Measurements from ENCODE around the gene METRN.

Gene METRN

DNA sequence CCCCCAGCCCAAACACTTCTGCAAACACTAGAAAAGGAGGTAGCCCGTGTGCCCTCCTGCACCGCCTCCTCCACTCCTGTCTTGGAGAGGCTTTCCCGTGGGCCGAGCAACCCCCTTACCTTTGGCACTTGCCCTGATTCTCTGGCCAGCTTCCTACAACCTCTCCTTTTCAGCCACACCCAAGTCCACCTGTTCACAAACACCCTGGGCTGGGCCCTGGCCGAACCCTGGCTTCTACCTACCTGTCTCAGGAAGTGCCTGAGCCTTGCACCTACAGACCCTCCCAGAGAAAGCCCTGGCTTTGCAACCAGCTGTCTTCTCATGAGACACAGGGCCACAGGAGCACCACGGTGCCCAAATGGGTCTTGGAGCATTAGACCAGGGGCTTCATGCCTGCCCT is 4.0 kb downstream of the METRN start:
- in situ Hi-C loops (cut with HindIII; ENCODE audit: low pct_ligation_motif_present, low pct_unique_long_range_greater_than_20kb, low sequenced_read_pairs) = no loop called here
- DNase-seq = no peak

DNA sequence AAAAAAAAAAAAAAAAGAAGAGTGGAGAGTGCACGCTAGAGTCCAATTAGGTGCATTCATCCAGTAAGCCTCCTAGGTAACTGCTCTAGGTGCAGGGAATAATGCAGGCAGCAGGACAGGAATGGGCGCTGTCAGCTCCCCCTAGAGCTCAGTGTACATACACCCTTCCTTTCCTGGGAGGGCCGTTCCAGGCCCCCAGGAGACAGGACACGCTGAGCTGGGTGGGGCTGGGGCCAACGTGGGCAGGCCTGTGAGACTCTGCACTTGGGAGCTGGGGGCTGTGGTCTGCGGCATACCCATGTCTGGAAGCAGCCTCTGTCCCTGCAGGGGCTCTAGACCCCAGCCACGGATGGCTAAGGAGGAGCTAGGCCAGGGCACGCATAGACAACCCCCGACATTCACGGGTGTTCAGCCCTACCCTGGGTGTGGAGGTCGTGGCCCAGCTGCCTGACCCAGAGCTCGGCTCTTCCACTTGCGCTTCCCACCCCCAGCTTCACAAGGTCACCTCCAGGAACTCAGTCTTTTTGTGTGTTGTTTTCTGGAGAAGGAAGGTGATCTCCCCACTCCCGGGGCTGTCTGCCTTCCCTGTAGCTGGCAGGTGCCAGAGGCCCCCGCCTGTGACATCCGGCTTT is 5.0 kb downstream of the METRN start:
- peak; percentile 72 for DNase-seq
- in situ Hi-C loops (cut with HindIII; ENCODE audit: low pct_ligation_motif_present, low pct_unique_long_range_greater_than_20kb, low sequenced_read_pairs) = no loop called here

DNA sequence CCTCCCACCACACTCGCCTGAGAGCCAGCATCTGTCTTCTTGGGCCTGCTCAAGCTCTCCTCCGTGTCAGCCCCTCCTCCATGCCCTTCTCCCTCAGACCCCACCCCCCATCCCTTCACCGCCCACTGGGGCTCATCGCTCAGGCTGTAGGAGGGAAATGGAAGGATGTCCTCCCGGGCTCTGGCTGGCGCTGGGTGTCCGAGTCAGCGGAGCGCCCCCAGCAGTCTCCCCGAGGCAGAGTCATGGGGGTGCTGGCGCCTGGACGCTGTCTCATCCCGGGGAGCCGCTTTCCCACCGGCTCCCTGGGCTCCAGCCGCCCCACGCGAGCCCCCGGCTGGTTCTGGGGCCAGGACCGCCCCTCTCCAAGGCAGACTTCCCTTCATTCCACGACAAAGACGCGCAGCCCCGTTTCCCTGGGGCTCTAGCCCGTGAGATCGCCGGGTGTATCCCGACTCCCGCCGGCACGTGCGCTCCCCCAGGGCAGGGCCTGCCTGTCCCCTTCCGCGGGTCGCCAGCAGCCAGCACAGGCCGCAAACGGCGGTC is 5.6 kb downstream of the METRN start:
- in situ Hi-C loops (cut with HindIII; ENCODE audit: low pct_ligation_motif_present, low pct_unique_long_range_greater_than_20kb, low sequenced_read_pairs) = no loop called here
- peak; percentile 93 for DNase-seq

DNA sequence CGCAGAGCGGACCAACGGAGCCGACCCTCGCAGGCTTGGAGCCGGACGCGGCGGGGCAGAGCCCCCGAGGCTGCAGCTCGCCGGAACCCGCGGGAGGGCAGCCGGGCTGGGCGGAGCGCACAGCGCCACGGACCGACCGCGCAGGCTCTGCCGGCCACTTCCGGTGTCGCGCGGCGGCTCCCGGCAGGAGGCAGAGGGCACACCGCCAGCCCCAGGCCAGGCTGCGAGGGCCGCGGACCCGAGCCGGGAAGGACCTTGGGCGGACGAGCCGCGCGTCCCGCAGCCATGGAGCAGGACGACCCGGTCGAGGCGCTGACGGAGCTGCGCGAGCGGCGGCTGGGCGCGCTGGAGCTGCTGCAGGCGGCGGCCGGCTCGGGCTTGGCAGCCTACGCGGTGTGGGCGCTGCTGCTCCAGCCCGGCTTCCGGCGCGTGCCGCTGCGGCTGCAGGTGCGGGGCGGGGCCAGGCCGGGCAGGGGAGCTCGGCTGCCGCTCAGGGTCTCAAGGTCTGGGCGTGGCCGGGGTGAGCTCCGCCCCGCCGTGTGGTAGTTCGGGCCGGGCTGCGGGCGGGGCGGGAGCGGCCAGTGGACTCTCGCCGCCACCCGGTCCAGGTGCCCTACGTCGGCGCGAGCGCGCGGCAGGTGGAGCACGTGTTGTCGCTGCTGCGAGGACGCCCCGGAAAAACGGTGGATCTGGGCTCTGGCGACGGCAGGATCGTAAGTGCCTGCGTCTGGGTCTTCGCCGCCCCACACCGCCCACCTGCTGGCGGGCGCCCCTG is 6.3 kb downstream of the METRN start, which contains the start of gene ANTKMT:
ANTKMT (plus strand) TSS at position 157 of the 775 bp plus-strand sequence; CDS start at position 286, 129 bp downstream.
- in situ Hi-C loops (cut with HindIII; ENCODE audit: low pct_ligation_motif_present, low pct_unique_long_range_greater_than_20kb, low sequenced_read_pairs) = no loop called here
- DNase-seq = peak; percentile 91

DNA sequence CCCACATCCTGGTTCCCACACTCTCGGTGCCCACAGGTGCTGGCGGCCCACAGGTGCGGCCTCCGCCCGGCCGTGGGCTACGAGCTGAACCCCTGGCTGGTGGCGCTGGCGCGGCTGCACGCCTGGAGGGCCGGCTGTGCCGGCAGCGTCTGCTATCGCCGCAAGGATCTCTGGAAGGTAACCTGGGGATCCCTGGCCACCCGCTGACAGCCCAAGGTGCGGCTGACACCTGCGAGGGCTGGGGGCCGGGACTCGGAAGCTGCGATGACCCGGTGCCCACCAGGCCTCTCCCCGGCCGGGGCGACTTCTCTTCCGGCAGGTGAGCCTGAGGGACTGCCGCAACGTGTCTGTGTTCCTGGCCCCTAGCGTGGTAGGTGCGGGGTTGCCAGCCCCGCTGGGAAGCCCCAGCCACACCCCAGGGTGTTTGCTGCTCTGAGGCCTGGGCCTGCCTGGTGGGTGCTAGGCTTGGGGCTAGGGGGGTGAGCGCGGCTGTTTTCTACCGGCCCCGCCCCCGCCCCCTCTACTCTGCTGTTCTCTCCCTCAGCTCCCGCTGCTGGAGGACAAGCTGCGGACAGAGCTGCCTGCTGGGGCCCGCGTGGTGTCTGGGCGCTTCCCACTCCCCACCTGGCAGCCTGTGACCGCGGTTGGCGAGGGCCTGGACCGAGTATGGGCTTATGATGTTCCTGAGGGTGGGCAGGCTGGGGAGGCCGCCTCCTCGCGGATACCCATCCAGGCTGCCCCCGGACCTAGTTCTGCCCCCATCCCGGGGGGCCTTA is 7.0 kb downstream of the METRN start:
- in situ Hi-C loops (cut with HindIII; ENCODE audit: low pct_ligation_motif_present, low pct_unique_long_range_greater_than_20kb, low sequenced_read_pairs) = no loop called here
- DNase-seq = no peak

DNA sequence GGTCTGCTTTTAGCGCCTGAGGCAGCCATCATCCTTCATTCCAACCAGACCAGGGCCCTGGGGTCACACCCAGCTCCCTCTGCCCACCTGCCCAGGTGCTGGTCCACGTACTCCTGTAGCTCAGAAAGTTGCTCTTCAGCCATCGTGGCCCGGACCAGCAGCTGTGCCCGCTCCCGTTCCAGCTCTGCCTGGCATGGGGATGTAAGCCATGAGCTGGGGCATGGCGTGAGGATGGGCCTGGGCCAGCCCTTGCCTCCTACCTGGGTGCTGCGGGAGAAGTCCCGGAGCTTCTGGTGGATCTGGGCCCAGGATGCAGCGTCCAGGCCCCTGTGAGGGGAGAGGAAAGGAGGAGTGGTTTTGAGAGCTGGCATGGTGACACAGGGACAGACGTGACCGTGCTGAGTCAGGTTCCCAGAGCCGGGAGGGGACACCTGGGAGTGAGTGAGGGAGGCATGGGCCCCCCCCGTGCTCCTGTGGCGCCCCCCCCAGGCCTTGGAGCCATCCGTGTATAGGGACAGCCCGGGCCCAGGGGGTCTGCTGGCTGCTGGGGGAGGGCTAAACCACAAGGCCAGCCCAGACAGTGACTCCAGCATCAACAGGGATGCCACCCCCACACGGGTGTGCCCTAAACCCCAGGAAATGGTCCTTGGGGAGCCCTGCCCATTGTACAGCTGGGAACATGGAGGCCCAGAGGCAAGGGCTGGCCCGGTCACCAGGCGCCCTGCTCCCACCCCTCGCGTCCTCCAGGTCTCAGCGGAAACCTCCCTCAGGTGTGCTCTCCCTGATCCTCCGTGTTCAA is 8.1 kb downstream of the METRN start:
- in situ Hi-C loops (cut with HindIII; ENCODE audit: low pct_ligation_motif_present, low pct_unique_long_range_greater_than_20kb, low sequenced_read_pairs) = no loop called here
- no peak for DNase-seq

DNA sequence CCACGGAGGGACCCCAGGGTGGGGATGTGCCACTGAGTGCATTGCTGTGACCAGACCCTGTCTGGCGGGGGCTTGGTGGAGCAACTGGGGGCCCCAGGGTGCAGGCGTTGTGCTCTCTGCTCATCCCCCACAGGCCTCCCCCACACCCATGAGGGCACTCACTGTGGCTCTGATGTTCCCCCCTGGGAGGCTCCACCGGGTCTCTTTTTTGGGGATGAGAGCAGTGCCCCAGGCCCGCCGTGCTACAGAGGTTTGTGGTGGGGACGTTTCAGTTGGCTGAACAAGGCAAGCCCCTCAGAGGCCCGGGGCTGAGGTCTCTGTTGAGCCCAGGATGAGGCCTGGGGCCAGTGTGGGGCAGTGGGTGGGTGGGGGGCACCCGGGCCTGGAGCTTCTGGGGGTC is 8.8 kb downstream of the METRN start:
- in situ Hi-C loops (cut with HindIII; ENCODE audit: low pct_ligation_motif_present, low pct_unique_long_range_greater_than_20kb, low sequenced_read_pairs) = no loop called here
- DNase-seq = no peak

DNA sequence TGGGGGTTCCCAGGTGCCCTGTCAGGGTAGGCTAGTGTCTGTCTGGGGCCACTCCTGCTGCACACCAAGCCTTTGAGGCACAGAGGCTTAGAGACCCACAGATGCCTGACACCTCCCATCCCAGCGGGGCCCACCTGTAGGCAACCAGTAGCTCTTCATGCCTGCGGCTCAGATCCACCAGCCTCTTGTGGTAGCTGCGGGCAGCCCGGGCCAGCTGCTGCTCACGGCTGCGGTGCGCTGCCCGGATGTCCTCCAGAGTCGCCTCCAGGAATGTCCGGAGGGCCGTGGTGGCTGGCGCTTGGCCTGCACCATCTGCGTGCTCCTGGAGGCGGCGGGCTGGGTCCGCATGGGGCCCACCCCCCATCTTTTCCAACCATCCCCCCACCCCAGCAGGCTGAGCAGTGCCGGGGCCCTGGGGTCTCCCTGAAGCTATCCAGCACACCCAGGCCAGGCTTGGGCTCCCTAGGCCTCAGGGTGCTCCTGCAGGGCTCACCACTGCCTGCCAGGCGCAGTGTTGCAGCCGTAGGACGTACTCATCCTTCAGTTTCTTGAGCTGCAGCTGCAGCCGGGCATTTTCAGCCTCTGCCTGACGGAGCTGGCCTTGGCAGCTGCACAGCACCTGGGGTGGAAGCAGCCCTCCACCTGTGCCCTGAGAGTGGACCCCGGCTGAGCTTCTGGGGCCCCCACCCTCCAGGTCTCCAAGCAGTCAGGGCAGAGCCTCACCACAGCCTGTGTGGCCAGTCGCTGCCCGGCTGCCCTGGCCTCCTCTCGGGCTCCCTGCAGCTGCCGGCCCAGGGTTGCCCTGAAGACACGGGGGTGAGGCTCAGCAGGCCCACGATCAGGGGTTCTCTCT is 9.5 kb downstream of the METRN start:
- DNase-seq = no peak
- in situ Hi-C loops (cut with HindIII; ENCODE audit: low pct_ligation_motif_present, low pct_unique_long_range_greater_than_20kb, low sequenced_read_pairs) = no loop called here

DNA sequence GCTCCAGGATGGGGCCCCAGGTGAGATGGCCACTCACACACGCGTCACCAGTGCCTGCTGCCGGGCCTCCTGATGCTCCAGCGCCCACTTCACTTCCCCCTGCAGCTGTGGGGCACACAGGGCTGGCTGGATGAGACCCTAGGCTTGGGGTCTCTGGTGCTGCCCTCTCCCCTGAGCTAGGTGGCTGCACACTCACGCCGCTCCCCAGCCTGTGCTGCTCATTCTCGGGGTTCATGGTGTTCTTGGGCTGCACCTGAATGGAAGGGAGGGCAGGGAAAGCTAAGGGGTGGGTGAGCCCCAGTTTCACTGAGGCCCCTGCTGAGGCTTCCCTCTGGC is 10.1 kb downstream of the METRN start:
- in situ Hi-C loops (cut with HindIII; ENCODE audit: low pct_ligation_motif_present, low pct_unique_long_range_greater_than_20kb, low sequenced_read_pairs) = no loop called here
- no peak for DNase-seq

DNA sequence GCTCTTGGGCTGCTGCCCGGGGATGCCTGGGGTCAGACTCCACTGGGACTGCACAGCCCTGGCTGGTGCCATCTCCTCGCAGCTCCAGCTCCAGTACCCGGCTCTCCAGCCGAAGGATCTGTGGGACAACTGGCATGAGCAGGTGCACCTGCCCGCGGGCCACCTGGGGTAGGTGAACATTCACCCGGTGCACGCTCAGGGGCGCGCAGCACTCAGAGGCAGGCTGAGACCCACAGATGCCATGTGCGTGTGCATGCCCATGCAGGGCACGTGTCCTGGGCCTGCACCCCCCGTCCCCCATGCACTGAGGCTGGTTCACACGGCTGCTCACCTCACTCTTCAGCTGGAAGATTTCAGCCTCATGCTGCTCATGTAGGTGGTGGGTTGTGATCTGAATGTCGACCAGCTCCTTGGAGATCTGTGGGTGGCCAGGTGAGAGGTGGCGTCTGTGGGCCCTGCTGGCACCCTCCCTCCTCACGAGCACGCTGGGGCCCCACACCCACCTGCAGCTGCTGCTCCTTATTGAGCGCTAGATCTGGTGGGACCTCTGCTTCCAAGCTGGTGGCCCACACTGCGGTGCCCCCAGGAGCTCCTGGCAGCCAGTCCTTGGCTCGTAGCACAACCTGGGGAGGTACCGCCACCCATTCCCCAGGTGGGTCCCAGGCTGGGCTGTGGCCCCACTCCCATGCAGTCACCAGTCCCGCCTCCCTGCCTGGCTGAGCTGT is 10.7 kb downstream of the METRN start:
- in situ Hi-C loops (cut with HindIII; ENCODE audit: low pct_ligation_motif_present, low pct_unique_long_range_greater_than_20kb, low sequenced_read_pairs) = no loop called here
- DNase-seq = no peak

DNA sequence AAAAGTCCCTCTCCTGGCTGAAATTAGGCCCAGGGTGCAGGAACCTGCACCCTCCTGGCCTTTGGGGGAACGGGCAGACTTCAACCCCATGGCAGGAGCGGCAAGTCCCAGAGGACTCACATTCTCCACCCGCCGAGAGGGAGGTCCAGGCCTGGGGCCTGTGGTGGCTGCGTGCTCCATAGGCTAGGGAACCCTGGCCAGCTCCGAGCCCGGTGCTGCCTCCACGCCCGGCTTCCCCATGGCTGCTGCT is 11.2 kb downstream of the METRN start:
- in situ Hi-C loops (cut with HindIII; ENCODE audit: low pct_ligation_motif_present, low pct_unique_long_range_greater_than_20kb, low sequenced_read_pairs) = no loop called here
- DNase-seq = no peak

DNA sequence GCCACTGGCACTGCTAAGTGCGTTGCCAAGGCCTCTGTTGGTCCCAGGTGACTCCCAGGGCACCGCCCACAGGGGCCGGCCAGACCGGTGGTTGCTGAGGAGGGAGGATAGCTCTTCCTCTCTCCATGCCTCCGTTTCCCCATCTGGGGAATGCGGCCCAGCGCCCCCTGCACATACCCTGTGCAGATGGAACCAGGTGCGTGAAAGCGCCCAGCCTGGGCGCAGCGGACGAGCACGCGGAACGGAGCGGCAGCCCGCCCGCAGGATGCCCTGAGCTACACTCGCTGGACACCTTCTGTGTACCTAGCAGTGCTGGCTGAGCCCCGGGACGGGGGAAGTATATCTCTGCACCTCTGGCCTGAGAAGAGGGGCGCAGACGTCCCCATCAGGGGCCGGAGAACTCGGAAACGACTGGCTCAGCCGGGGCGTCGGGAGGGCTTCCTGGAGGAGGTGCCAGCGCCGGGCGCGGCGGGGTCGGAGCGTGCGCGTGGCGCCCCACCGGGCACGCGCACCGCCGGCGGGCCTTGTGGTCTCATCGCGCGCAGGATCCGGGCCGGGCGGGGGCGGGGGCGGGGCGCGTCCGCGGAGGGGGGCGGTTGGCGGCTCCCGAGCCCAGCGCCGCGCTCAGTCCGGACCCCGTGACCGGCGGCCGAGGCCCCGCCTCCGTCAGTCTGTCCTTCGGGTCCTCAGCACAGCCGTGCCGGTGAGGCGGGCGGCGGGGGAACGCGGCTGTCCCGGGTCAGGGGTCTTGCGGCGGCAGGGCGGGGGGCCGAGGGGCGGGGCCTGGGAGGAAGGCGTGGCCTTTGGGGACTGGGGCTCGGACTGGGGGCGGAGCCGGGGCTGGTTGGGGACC is 11.7 kb downstream of the METRN start, which contains the start of the genes CCDC78 and HAGHL:
CCDC78 (minus strand) TSS at position 6 of the 853 bp plus-strand sequence. CDS start 76 bp downstream, outside the sequence.
HAGHL (plus strand) TSS at position 669 of the 853 bp plus-strand sequence. CDS start 404 bp downstream, outside the sequence.
- peak; percentile 71 for DNase-seq
- in situ Hi-C loops (cut with HindIII; ENCODE audit: low pct_ligation_motif_present, low pct_unique_long_range_greater_than_20kb, low sequenced_read_pairs) = no loop called here

DNA sequence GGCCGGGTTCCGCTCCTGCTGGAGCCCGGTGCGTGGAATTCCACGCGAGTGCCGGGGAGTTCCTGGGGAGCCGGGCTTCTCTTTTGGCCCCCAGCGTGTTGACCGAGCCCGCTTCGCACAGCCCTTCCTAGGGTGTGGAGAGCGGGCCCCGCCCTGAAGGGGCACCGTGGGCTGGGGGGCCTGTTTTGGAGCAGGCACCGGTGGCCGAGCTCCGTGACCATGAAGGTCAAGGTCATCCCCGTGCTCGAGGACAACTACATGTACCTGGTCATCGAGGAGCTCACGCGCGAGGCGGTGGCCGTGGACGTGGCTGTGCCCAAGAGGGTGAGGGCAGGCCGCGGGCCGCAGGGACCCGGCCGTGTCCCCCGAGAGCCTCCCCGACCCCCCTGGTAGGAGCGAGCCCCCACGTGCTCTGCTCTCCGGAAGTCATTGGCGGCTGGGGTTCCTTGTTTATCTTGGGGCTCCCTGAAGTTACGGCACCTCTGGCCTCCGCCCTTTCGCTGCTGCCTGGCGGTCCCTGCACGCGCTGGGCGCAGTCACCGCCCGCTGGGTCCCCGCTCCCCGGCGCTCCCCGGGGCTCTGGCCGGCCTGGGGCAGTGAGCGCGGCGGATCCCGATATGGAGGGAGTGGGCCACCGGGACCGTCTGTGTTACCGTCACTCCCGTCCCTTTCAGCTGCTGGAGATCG is 12.5 kb downstream of the METRN start:
- in situ Hi-C loops (cut with HindIII; ENCODE audit: low pct_ligation_motif_present, low pct_unique_long_range_greater_than_20kb, low sequenced_read_pairs) = no loop called here
- no peak for DNase-seq

DNA sequence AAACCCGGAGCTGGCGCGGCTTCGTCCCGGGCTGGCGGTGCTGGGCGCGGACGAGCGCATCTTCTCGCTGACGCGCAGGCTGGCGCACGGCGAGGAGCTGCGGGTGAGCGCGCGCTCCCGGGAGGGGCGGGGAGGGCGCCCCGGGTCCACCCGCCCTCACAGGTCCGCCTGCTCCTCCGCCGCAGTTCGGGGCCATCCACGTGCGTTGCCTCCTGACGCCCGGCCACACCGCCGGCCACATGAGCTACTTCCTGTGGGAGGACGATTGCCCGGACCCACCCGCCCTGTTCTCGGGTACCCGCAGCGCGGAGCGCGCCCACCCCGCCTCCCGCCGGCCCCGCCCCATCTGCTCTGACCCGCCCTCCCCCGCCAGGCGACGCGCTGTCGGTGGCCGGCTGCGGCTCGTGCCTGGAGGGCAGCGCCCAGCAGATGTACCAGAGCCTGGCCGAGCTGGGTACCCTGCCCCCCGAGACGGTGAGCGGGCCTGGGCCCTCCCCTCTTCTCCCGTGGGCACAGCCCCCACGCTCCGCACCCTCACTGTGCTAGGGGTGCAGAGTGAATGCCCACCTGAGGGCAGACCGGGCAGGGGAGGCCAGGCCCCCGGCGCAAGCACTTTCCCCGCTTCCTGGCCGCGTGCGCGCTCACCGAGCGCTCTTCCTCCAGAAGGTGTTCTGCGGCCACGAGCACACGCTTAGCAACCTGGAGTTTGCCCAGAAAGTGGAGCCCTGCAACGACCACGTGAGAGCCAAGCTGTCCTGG is 13.4 kb downstream of the METRN start:
- DNase-seq = peak; percentile 91
- in situ Hi-C loops (cut with HindIII; ENCODE audit: low pct_ligation_motif_present, low pct_unique_long_range_greater_than_20kb, low sequenced_read_pairs) = no loop called here
